ENCODE results near the gene MED8. TPM values are rescaled to one million over a fixed set of nuclear protein-coding genes. Genes with fewer than 3 reads are reported as not detected.

The MED8 gene
- total and polyA plus RNA-seq, 9 of the 15 experiments (the other 6 are each of a cell fraction or from before 2014, with no cell fraction given): 23.0 to 120 (median 56.4) TPM

- TF ChIP-seq ZNF592 (IDR thresholded peaks at IDR 0.05) (peak; percentile 95), KDM2B (CRISPR knock-in tag; IDR thresholded peaks at IDR 0.05) (peak; percentile 92), ZBTB26 (CRISPR knock-in tag; IDR thresholded peaks at IDR 0.05) (no peak), ZNF274 (IDR thresholded peaks at IDR 0.05; ENCODE audit: borderline replicate concordance, low read depth, low read length) (no peak), SP1 (CRISPR knock-in tag; IDR thresholded peaks at IDR 0.05) (peak; percentile 78), ESRRA (IDR thresholded peaks at IDR 0.05; ENCODE audit: borderline replicate concordance, low read depth) (peak; percentile 48; the same call in 1 of the 2 replicates), ETS1 (conservative IDR thresholded peaks at IDR 0.05; ENCODE audit: control insufficient read depth, low read depth, low read length) (peak; percentile 84; the same call in 1 of the 2 replicates), ZNF655 (CRISPR knock-in tag; IDR thresholded peaks at IDR 0.05) (no peak), EHMT2 (IDR thresholded peaks at IDR 0.05) (no peak), FOXK2 (conservative IDR thresholded peaks at IDR 0.05 in 1 of 2, IDR thresholded peaks at IDR 0.05 in 1 of 2; ENCODE audit: low read depth in 2 of 2) (peak; percentile 51 to 85; a peak in 2 of 4 replicates), POLR3A (IDR thresholded peaks at IDR 0.05; ENCODE audit: borderline replicate concordance, extremely low read depth, insufficient read depth, insufficient read length) (no peak), ZNF232 (CRISPR knock-in tag; IDR thresholded peaks at IDR 0.05) (peak; percentile 40; the same call in 1 of the 2 replicates), ZC3H8 (IDR thresholded peaks at IDR 0.05) (no peak), OTX1 (CRISPR knock-in tag; IDR thresholded peaks at IDR 0.05) (peak; percentile 95), SMARCB1 (IDR thresholded peaks at IDR 0.05; ENCODE audit: insufficient read length, low read depth) (no peak), ATF7 (IDR thresholded peaks at IDR 0.05) (peak; percentile 92), ETS2 (tag; IDR thresholded peaks at IDR 0.05; ENCODE audit: borderline replicate concordance, poor library complexity, severe bottlenecking) (no peak)
Measured at GRCh38 chr1:43367904-43368645, 21.5 kb downstream of the MED8 start, which contains the start of gene ELOVL1 (continued).
